Osteoblast (primary cell): ENCODE results near the gene WNK1. TPM values are rescaled to one million over a fixed set of nuclear protein-coding genes. Genes with fewer than 3 reads are reported as not detected.

Experiments used
- DNase-seq: peaks from one replicate; pipeline ENCODE4 v3.0.0; 2011; ENCODE audit warnings: low spot score, mixed read lengths; ENCODE audit not compliant: insufficient read length; ENCODE audit errors: missing footprints
- H2AFZ ChIP-seq: 2 replicates; pipeline ENCODE4 v1.6.0; 2011; ENCODE audit warnings: mild to moderate bottlenecking, low read length
- H3K27ac ChIP-seq: 2 replicates; pipeline ENCODE4 v1.5.1; 2011; ENCODE audit warnings: mild to moderate bottlenecking, low read depth, low read length, moderate library complexity
- H3K27me3 ChIP-seq: 2 replicates; pipeline ENCODE4 v1.6.0; 2012; ENCODE audit warnings: mild to moderate bottlenecking, control low read depth, inconsistent platforms, low read length, moderate library complexity; ENCODE audit not compliant: insufficient read depth
- H3K36me3 ChIP-seq: 2 replicates; pipeline ENCODE4 v1.5.1; 2011; ENCODE audit warnings: mild to moderate bottlenecking, low read length, control low read depth, moderate library complexity; ENCODE audit not compliant: insufficient read depth
- H3K4me1 ChIP-seq: 2 replicates; pipeline ENCODE4 v1.5.1; 2011; ENCODE audit warnings: mild to moderate bottlenecking, low read length, control low read depth, moderate library complexity; ENCODE audit not compliant: insufficient read depth
- H3K4me2 ChIP-seq: 2 replicates; pipeline ENCODE4 v1.6.0; 2011; ENCODE audit warnings: mild to moderate bottlenecking, low read length; ENCODE audit not compliant: insufficient read depth
- H3K4me3 ChIP-seq: fragments of 200-600 bp; sonication (generic); 3 replicates; pipeline ENCODE4 v1.5.1; 2012; ENCODE audit warnings: mild to moderate bottlenecking, low read length, inconsistent platforms; ENCODE audit not compliant: insufficient read depth
- H3K79me2 ChIP-seq: 2 replicates; pipeline ENCODE4 v1.6.0; 2012; ENCODE audit warnings: mild to moderate bottlenecking, low read length, control low read depth, inconsistent platforms; ENCODE audit not compliant: insufficient read depth
- H3K9me3 ChIP-seq: 2 replicates; pipeline ENCODE4 v1.5.1; 2011; ENCODE audit warnings: low read depth, low read length, control low read depth
- H4K20me1 ChIP-seq: 2 replicates; pipeline ENCODE4 v1.6.0; 2012; ENCODE audit warnings: mild to moderate bottlenecking, low read length, control low read depth; ENCODE audit not compliant: insufficient read depth
- CTCF ChIP-seq: IDR thresholded peaks from 2 replicates; pipeline ENCODE4 v1.5.1; 2011; ENCODE audit warnings: mild to moderate bottlenecking, low read depth, low read length, moderate library complexity; ENCODE audit errors: extremely low read depth
- total RNA-seq: library from RNA; depleted of rRNA; stranded (reverse); fragments of >200 nt; gene quantifications from 2 replicates; pipeline ENCODE4 v1.2.3, GENCODE V29; 2012

Gene WNK1
- total RNA-seq, 1 donor: 110 TPM

- DNase-seq: no peak
- H3K4me1 ChIP-seq: no peaks in the 10 kb centered on the region
- no peak overlapping the region for H3K4me3 ChIP-seq
- no peaks in the 10 kb centered on the region for H3K27me3 ChIP-seq
- no peak overlapping the region for H2AFZ ChIP-seq
- no peak overlapping the region for H3K4me2 ChIP-seq
- peaks cover 5% of the 10 kb centered on the region for H4K20me1 ChIP-seq
- no peaks in the 10 kb centered on the region for H3K9me3 ChIP-seq
- peaks cover 51% of the 10 kb centered on the region for H3K79me2 ChIP-seq
- no peak for TF ChIP-seq CTCF
- H3K36me3 ChIP-seq: peaks cover 7% of the 10 kb centered on the region
- H3K27ac ChIP-seq: no peak overlapping the region
These were observed 184.3 kb downstream of the WNK1 start for GRCh38 chr12:936377-937345.

GRCh38 chr12:938810-939209 is 186.4 kb downstream of the WNK1 start:
- no peak overlapping the region for H3K4me3 ChIP-seq
- no peaks in the 10 kb centered on the region for H3K9me3 ChIP-seq
- no peak overlapping the region for H3K4me2 ChIP-seq
- peaks cover 10% of the 10 kb centered on the region for H3K36me3 ChIP-seq
- no peak for TF ChIP-seq CTCF
- no peaks in the 10 kb centered on the region for H3K27me3 ChIP-seq
- no peaks in the 10 kb centered on the region for H3K4me1 ChIP-seq
- no peak overlapping the region for H2AFZ ChIP-seq
- peaks cover 5% of the 10 kb centered on the region for H4K20me1 ChIP-seq
- peaks cover 63% of the 10 kb centered on the region for H3K79me2 ChIP-seq
- no peak overlapping the region for H3K27ac ChIP-seq
- no peak for DNase-seq

GRCh38 chr12:943051-943450 is 190.7 kb downstream of the WNK1 start:
- no peak for TF ChIP-seq CTCF
- no peak for DNase-seq
- peaks cover 5% of the 10 kb centered on the region for H4K20me1 ChIP-seq
- no peaks in the 10 kb centered on the region for H3K9me3 ChIP-seq
- no peak overlapping the region for H3K4me2 ChIP-seq
- no peak overlapping the region for H3K4me3 ChIP-seq
- H2AFZ ChIP-seq: no peak overlapping the region
- H3K79me2 ChIP-seq: peaks cover 85% of the 10 kb centered on the region
- no peak overlapping the region for H3K27ac ChIP-seq
- H3K4me1 ChIP-seq: peaks cover 13% of the 10 kb centered on the region
- H3K36me3 ChIP-seq: peaks cover 10% of the 10 kb centered on the region
- H3K27me3 ChIP-seq: no peaks in the 10 kb centered on the region

- peaks cover 83% of the 10 kb centered on the region for H3K79me2 ChIP-seq
- no peak overlapping the region for H3K4me3 ChIP-seq
- peaks cover 20% of the 10 kb centered on the region for H3K4me1 ChIP-seq
- no peak overlapping the region for H3K27ac ChIP-seq
- H2AFZ ChIP-seq: no peak overlapping the region
- H3K36me3 ChIP-seq: peaks cover 10% of the 10 kb centered on the region
- H4K20me1 ChIP-seq: no peaks in the 10 kb centered on the region
- no peaks in the 10 kb centered on the region for H3K9me3 ChIP-seq
- H3K27me3 ChIP-seq: no peaks in the 10 kb centered on the region
- no peak for TF ChIP-seq CTCF
- H3K4me2 ChIP-seq: no peak overlapping the region
- no peak for DNase-seq
These were observed 191.8 kb downstream of the WNK1 start for GRCh38 chr12:944211-944610.
